ENCODE results near the gene MAGI1. TPM values are rescaled to one million over a fixed set of nuclear protein-coding genes. Genes with fewer than 3 reads are reported as not detected.
"Not testable (repeated sequence)": the region's sequence is repeated elsewhere in the genome, so short reads cannot be mapped to it uniquely, and the experiment has no call there.

Gene MAGI1
- total RNA-seq, 1 donor from 2014 or later: 69.4 TPM

DNA sequence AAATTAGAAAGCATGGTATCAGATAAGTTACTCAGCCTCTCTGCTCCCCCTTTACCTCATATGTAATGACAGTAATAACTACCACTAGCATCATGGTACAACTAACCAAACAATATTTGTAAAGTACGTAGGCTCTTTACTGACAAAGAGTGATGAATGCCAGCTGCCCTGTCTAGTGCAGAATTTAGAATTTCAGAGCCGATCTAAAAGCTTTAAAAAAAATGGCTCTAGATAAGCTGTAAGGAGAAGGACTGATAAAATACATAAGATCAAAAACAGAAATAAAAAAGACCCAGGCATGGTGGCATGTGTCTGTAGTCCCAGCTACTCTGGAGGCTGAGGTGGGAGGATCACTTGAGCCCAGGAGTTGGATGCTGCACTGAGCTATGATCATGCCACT, 424.1 kb downstream of the MAGI1 start:
- intact Hi-C loops (cut with DNase I): no loop called here
- no peak for DNase-seq (ENCODE audit: low spot score)

DNA sequence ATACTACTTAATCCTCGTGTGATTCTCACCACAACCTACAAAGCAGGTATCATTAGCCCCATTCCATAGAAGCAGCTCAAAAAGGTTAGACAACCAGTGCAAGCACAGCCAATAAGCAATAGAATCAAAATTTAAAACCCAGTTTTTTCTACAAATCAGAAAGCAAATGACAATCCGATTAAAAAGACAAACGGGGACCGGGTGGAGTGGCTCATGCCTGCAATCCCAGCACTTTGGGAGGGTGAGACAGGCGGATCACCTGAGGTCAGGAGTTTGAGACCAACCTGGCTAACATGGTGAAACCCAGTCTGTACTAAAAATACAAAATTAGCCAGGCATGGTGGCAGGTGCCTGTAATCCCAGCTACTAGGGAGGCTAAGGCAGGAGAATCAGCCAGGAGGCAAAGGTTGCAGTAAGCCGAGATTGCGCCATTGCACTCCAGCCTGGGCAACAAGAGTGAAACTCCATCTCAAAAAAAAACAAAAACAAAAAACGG, 430.7 kb downstream of the MAGI1 start:
- DNase-seq (ENCODE audit: low spot score); intact Hi-C loops (cut with DNase I): not testable (repeated sequence)

DNA sequence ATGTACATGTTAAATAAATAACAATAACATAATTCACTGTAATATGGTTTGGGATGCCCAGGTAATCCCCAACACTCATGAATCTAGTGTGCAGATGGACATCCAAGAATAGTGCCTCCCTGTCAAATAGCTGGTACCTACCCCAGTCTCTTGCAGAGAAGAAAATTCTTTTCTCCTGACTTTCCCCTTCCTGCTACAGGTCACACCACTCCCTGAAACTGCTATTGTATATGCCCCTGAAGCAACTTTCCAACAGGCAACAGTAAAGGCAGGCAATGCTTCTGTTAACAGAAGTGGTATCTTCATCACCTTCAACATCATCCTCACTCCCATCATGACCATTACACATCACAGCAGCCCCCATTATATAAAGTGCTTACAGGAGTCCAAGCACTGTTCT, 431.6 kb downstream of the MAGI1 start:
- intact Hi-C loops (cut with DNase I): no loop called here
- no peak for DNase-seq (ENCODE audit: low spot score)

DNA sequence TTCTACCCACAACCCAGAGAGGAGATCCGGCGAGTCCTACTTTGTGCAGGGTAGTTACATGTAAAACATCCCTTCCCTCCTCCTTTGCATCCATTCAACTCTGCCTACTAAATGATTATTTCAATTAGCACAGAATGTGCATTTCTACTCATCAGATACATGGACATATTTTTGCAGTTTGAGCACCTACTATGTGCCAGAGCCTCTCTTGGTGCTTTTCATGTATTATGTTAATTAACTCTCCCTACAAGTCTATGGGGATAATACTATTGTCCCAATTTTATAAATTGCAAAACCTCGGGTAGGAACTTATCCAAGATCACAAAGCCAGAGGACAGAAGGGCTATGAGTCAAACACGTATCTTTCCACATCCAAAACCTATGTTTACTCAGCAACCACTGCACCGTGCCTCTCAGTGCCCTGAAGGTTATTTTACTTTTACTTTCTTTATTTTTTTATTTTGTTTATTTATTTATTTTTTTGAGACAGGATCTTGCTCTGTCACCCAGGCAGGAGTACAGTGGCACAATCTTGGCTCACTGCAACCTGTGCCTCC, 432.8 kb downstream of the MAGI1 start:
- DNase-seq (ENCODE audit: low spot score): no peak
- intact Hi-C loops (cut with DNase I): no loop called here

DNA sequence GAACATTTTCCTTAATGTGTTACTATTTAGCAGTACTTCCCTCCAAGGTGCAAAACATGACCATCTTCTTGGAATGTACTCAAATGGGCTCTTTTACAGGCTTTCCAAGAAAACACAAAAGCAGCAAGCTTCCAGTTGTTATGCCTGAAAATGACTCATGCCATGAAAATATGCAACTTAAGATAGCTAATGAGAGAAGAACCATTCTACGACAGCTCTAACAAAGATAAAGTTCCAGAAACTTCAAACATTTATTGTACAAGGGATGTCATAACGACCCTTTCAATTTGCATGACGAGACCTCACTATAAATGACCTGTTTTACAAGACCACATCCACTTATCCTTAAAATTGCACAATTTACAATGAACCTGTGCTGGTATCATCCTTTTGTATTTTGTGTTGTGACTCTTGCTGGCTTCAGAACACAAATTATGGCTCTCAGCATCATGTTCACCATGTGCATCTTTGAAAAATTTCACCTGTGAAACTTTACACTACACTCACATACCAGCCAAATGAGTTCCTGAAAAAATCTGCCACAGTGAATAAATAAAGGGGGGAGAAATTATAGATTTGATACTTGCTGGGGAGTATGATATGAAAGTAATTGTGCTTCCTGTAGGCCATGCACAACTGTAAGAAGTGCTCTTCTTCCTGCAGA, 433.7 kb downstream of the MAGI1 start:
- intact Hi-C loops (cut with DNase I): no loop called here
- no peak for DNase-seq (ENCODE audit: low spot score)

DNA sequence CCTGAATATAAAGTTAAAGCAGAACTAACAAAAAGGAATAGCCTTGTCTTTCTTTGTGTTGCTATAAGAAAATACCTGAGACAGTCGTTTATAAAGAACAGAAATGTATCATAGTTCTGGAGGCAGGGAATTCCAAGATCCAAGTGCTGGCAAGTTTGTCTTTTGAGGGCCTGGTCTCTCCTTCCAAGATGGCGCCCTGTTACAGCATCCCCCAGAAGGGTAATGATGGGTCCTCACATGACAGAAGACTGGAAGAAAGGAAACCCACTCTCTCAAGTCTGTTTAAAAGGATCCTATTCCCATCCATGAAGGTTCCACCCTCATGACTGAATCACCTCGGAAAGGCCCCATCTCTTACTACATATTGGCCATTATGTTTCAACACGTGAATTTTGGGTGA, 435.1 kb downstream of the MAGI1 start:
- intact Hi-C loops (cut with DNase I): no loop called here
- DNase-seq (ENCODE audit: low spot score): no peak

DNA sequence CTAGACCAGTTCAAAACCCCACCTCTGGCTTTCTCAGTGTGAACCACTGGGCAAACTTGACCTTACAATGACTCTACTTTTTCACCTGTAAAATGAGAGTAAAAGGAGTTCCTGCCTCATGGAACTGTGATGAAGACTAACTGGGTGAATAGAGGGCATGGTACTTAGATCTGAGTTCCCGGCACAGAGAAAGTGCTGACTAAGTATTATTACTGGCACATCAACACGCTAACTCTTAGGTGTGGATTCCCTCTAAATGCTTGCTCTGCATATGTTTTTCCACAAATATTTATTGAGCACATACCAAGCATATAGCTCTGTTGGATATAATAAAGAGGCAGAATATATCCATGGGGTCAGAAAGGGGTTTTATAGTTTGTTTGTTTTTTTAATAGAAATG, 437.8 kb downstream of the MAGI1 start:
- DNase-seq (ENCODE audit: low spot score): no peak
- intact Hi-C loops (cut with DNase I): no loop called here

DNA sequence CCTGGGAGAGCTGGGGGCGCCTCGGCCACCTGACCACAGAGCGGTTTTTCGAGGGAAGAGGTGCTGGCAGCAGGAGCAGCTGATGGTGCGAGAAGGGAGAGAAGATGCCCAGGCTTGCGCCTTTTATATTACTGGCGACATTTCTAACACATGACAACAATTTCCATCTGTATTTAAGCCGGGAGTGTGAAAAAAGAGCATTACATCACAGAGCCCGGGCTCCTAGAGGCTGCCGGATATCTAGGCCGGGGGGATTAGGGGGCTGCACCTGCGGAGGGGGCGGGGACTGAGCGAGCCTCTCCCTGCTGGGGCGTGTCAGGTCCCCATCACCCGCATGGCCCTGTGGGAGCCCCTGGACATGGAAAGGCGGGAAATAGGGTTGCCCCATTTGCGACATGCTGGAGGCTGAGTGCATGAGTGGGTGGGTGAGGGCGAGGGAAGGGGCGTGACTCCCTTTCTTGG, 440.7 kb downstream of the MAGI1 start:
- no peak for DNase-seq (ENCODE audit: low spot score)
- intact Hi-C loops (cut with DNase I): no loop called here

DNA sequence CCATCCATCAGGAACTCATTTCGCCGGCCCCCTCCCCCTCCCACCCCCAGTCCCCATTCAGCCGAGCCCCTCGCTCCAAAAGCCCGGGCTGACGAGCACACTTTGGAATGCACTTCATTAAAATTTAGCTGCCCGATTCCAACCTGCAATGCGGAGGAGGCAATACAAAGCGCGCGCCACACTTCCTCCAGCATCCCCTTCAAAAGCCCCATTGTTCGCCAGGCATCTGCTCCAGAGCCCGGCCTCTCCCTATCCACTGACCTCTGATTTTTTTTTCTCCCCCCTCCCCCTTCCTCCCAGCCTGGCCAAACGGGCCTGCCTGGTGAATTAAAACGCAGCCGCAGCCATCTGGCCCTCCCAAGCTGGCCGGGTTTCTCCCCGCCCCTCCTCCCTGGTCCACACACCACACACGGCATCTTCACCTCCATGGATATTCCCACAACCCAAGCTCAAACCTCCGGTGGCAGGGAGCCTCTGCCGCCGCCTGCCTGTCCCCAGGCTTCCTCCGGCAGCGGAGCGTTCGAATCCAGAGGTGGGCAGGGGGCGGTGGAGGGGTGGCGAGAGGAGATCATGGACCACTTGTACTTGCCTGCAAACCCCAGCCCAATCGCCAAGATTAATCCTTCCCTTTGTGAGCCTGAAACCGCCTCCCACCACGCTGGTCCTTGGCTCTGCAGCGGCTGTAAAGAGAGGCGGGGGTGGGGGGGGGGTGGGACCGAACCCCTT, 441.3 kb downstream of the MAGI1 start:
- no peak for DNase-seq (ENCODE audit: low spot score)

DNA sequence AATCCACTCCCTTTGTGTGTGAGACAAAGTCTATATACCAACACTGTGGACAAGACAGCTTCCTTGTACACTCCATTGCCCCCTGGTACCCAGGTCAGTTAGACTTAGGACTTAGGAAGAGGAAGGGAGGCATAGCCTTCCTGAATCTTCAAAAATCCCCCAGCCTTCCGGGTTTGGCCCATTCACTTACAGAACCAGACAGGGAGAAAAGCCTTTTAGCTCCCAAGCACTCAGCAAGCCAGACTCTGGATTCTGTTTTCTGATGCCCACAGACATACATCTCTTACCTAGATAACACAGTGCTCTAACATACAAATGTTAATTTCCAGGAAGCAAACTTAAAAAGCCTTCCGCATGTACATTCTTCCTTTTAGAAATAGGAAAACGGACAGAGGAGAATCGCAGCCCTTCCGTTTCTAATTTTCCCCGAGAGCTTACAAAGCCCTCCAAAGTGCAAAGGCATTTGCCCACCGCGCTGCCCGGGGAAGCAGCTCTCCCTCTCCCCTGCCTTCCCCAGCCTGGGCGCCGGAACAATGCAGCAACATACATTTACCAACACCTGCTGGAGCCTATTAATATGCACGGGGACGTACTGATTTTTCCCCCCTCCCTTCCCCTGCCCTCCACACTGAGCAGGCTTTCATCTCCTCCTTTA, 442.0 kb downstream of the MAGI1 start:
- intact Hi-C loops (cut with DNase I): no loop called here
- no peak for DNase-seq (ENCODE audit: low spot score)

More for the DNA sequence above, 441.3 kb downstream of the MAGI1 start:
- intact Hi-C loops (cut with DNase I): no loop called here

DNA sequence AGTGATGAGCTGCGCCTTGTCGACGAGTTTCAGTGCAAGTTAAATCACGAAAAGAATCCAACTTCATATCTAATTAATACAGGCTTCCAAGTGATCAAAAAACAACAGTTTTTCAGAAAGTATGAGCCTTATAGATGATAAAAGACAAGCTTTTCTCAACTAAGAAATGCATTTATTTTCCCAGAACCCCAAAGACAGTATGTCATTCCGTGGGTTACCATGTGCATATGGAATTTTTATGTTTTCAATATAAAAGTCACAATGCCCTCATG, 442.8 kb downstream of the MAGI1 start:
- DNase-seq (ENCODE audit: low spot score): no peak
- intact Hi-C loops (cut with DNase I): no loop called here

DNA sequence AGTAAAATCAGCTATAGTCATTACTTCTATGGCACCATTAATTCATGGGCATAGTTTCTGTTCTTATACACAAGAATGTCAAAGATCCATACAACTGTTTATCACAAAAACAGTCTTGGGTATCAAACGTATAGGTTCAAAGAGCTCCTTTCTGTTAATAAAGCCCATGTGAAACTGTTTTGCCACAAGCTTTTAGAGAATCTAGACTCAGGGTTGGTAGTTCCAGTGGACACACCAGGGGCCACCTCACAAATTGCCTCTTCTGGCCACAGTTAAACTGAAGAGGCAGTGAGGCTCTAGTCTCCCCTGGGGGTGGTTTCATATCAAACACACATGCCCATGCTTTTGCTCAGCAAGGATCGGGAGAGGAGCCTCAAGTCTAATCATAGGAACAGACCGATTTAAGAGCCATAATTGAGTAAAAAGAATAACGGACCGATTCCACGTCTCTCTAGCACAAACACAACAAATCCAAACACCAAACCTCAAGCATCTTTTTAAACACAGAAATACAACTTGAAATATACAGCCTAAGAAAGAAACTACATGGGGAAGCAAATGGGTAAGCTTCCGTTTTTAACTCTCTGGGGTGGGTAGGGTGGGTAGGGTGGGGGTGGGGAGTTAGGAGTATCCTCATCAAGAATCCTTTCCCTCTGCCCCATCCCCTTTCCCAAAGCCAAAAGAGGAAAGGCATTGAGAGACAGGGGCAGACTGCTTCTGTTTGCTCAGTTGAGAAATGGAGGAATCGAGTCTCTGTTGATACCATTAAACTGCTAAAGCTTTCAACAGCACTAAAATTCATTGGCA, 443.3 kb downstream of the MAGI1 start:
- DNase-seq (ENCODE audit: low spot score): no peak

DNA sequence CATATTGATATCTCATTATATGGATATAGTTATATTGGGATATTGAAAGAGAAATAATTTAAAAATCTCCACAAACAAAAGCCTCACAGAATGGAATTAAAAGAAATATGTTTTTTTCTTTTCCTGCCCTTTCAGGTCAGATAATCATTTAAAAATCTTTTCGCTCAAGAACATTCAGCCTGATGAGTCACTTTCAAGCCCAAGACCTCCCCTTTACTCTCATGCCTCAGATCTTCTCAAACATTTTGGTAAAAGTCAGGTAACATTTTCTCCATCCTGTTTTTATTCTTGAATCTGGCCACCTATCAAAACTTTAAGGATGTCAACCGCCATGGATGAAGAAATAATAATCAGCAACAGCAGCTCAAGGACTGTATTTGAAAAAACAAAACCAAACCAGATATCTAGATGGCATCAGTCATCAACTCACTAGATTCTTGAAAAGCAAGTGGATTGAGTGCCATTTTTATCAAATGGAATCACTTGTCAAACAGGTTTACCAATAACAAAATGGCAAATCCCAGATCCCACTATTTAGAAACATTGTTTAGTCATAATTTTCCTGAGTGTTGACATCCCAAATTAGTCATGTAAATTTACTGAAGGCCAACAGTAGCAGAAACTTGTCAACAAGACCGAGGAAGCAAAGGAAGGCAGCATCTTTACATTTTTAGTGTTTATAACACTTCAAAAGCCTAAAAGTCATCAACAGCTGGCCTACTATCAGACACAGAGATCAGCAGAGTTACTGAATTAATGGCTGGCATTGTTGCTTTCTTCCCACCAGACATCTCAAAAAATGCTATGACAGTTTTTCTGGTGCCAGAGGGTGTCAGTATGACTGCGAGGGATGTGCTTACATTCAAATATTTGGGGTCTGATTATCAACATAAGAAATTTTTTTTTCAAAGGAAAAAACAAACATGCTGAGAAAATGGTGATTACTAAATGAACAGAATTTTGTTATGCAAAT, 444.7 kb downstream of the MAGI1 start:
- DNase-seq (ENCODE audit: low spot score): no peak
- intact Hi-C loops (cut with DNase I): no loop called here

More for the DNA sequence above, 443.3 kb downstream of the MAGI1 start:
- intact Hi-C loops (cut with DNase I): no loop called here

DNA sequence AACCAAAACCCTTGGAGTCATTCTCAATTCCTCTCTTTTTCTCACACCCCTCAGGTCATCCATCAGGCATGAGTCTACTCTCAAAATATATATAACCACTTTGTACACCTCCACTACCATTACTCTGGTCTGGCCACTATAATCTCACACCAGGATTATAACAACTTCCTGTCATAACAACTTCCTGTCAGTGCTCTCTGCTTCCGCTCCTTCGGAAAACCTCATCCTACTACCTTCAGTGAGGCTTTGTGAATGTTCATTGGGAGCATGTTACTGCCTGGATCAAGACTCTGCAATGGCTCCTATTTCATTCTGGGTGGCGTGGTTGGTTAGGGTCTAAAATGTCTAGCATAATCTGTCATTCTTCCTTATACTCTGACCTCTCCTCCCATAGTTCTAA, 447.4 kb downstream of the MAGI1 start:
- DNase-seq (ENCODE audit: low spot score): no peak
- intact Hi-C loops (cut with DNase I): no loop called here

DNA sequence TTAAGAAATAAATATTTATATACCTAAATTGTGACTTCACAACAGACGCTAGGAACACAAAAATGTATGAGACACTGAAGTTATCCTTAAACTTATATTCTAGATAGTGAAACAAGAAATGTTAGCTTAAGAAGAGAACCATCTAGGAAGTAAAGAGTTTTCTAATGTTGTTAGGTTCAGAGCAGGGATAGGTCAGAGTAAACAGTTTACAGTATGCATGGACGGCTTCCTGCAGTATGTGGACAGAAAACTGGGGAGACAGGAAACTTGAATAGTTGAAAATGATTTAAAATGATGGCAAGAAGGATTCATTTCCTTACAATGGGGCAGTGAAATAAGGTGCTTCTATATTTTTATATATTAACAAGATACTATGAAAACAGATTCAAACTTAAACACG, 449.8 kb downstream of the MAGI1 start:
- DNase-seq (ENCODE audit: low spot score): no peak
- intact Hi-C loops (cut with DNase I): no loop called here

DNA sequence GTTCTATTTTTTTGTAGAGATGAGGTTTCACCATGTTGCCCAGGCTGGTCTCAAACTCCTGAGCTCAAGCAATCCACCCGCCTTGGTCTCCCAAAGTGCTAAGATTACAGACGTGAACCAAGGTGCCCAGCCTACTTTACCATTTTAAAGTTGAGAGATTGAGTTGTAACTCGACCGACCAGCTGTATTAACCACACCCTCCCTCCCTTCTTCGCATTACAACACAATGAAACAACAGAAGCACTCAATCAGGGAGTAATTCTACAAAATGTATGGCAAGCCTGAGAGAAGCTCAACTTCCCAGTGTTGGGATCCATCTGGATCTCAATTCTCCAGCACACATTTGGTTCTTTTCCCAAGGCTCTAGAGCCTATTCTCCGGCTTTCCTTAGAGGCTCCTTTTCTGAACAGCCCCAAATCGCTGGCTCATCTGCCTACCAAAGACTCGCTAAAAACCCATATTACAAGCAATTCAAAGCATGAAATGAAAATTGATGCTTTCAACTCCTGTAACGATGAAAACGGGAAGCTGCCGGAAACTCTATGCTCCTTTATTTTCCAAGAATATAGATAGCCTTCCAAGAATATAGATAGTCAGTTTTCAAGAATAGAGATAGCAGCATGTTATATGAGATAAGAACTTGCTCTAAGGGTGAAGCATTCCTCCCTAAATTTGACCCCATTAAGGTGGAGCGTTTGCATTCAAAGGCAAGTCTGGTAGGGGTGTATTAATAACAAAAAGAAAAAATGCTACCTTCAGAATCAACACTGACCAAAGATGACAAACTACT, 450.9 kb downstream of the MAGI1 start:
- DNase-seq (ENCODE audit: low spot score): no peak
- intact Hi-C loops (cut with DNase I): no loop called here

DNA sequence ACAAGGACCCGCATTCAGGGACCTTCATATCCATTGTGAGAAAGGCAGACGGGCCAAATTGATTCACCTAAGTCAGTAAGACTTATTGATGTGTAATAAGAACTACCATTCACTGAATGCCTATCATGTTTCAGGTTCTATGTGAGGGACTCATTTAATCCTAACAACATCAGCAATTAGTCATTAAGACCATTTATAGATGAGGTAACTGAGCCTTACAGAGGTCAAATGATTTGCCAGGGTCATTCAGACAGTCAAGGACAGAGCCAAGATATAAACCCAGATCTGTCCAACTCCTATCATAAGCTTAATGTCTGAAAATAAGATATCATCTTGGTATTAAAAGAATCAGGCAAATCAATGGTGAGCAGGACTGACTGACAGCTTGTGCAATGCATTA, 453.8 kb downstream of the MAGI1 start:
- intact Hi-C loops (cut with DNase I): no loop called here
- no peak for DNase-seq (ENCODE audit: low spot score)

DNA sequence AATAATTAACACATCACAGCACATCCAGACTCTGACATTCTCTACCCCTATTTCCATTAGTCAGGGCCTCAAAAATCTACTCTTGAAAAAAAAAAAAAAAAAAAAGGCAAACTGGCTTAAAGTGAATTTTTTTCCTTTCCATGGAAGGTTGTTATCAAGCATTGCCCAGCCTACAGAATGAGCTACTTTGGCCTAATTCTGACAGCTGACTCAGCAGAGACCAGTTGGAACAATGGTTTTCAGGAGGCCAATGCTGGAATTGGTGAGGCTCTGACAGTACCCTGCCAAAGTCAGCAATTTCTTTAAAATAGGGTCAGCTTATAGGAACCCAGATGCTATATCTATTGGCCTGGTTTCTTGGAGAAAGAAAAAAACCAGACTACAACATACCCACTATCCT, 454.7 kb downstream of the MAGI1 start:
- DNase-seq (ENCODE audit: low spot score): no peak
- intact Hi-C loops (cut with DNase I): no loop called here
